ENCODE results near the gene SPSB1. TPM values are rescaled to one million over a fixed set of nuclear protein-coding genes. Genes with fewer than 3 reads are reported as not detected.
A peak's percentile ranks its signal among the peaks of the same experiment; 100 is the strongest.

The SPSB1 gene
- total and polyA plus RNA-seq, 2 donors from 2014 or later, result 12.7 to 25.9 TPM

DNA sequence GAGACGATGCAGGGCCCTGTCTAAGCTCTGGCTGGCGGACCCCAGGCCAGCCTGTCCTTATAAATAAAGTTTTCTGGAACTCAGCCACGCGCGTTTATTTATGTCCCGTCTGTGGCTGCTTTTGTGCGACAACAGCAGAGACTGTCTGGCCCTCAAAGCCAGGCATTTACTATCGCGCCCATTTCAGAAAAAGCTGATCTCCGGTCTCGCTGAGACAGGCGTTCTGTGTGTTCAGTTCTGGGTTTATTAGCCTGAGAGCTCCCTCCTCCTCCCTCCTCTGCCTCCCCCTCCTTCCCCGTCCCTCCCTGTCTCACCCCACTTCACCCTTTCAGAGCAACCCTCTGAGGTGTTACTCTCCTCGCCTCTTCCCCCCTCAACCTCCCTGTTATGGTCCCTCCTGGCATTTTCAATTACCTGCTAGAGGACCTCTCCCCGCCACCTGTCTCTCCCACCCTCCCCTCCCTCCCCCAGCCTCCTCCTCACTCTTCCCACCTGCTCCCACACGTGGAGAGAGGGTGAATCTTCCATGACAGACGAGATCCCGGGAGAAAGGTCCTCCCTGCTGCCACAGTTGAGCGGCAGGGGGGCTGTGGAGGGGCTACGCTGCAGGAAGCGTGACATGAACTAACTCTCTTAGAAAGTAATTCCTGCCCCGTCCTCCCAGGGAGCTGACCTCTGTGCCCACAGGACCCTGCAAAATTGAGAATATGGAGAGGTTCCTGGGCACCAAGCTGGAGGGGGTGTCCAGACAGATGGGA, 59.9 kb downstream of the SPSB1 start:
- H3K9ac ChIP-seq (ENCODE audit: low read length in 3 of 3), result no peak overlapping the region
- H3K36me3 ChIP-seq (ENCODE audit: control insufficient read depth in 2 of 3, insufficient read depth in 3 of 3, low read length in 3 of 3), result peaks cover 0 to 13% (median 7%) of the 10 kb centered on the region in 3 donors
- TF ChIP-seq, protein P1, sequence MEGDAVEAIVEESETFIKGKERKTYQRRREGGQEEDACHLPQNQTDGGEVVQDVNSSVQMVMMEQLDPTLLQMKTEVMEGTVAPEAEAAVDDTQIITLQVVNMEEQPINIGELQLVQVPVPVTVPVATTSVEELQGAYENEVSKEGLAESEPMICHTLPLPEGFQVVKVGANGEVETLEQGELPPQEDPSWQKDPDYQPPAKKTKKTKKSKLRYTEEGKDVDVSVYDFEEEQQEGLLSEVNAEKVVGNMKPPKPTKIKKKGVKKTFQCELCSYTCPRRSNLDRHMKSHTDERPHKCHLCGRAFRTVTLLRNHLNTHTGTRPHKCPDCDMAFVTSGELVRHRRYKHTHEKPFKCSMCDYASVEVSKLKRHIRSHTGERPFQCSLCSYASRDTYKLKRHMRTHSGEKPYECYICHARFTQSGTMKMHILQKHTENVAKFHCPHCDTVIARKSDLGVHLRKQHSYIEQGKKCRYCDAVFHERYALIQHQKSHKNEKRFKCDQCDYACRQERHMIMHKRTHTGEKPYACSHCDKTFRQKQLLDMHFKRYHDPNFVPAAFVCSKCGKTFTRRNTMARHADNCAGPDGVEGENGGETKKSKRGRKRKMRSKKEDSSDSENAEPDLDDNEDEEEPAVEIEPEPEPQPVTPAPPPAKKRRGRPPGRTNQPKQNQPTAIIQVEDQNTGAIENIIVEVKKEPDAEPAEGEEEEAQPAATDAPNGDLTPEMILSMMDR (IDR thresholded peaks at IDR 0.05; ENCODE audit: borderline replicate concordance, extremely low read depth, insufficient read depth), result no peak
- no peak overlapping the region for H3K27ac ChIP-seq (ENCODE audit: low read depth in 2 of 2, low read length in 2 of 2)
- H3K4me3 ChIP-seq (ENCODE audit: low read length in 3 of 3), result no peak overlapping the region
- FAIRE-seq (no peak), DNase-seq (peak in 4 of 5 donors; percentile 77 to 86 (median 84))
- H3K4me1 ChIP-seq (ENCODE audit: control insufficient read depth in 2 of 3, insufficient read depth in 2 of 3, low read depth in 1 of 3, low read length in 3 of 3), result peaks cover 0 to 7% (median 6%) of the 10 kb centered on the region in 3 donors
- H3K27me3 ChIP-seq (ENCODE audit: control insufficient read depth, insufficient read depth, low read length), result no peaks in the 10 kb centered on the region
- intact Hi-C loops (cut with DNase I), result loop anchor here (10.0 kb wide), 1 partner anchor 102 kb away; no protein-coding TSS in a partner anchor
- H3K9me3 ChIP-seq (ENCODE audit: control insufficient read depth in 2 of 3, insufficient read depth in 1 of 3, low read length in 3 of 3), result no peaks in the 10 kb centered on the region

DNA sequence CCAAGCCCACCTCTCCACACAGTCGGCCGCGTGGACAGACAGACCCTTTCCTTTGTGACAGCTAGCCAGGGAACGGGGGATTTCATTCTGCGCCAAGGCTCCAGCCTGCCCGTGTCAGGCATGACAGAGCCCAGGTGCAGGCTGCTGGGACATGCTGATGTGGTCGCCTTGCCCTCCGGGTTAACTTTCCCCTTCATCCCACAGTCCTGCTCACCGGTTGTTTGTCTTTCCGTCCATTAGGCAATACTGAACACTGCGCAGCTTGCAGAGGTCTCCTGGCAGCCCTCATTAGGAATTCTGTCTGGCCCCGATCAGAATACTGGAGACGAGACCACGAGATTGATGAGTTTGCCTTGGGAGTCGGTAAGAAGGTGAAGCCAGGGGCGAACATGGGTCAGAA, 62.8 kb downstream of the SPSB1 start:
- intact Hi-C loops (cut with DNase I), result loop anchor here (10.0 kb wide), 1 partner anchor 99 kb away; no protein-coding TSS in a partner anchor
- no peaks in the 10 kb centered on the region for H3K9me3 ChIP-seq (ENCODE audit: control insufficient read depth in 2 of 3, insufficient read depth in 1 of 3, low read length in 3 of 3)
- TF ChIP-seq, protein P1 (IDR thresholded peaks at IDR 0.05; ENCODE audit: borderline replicate concordance, extremely low read depth, insufficient read depth), result no peak
- FAIRE-seq (no peak), DNase-seq (no peak)
- no peak overlapping the region for H3K9ac ChIP-seq (ENCODE audit: low read length in 3 of 3)
- H3K4me1 ChIP-seq (ENCODE audit: control insufficient read depth in 2 of 3, insufficient read depth in 2 of 3, low read depth in 1 of 3, low read length in 3 of 3), result peaks cover 0 to under 1% (median 0%) of the 10 kb centered on the region in 3 donors
- no peak overlapping the region for H3K27ac ChIP-seq (ENCODE audit: low read depth in 2 of 2, low read length in 2 of 2)
- no peak overlapping the region for H3K4me3 ChIP-seq (ENCODE audit: low read length in 3 of 3)
- H3K36me3 ChIP-seq (ENCODE audit: control insufficient read depth in 2 of 3, insufficient read depth in 3 of 3, low read length in 3 of 3), result peaks cover 0 to 15% (median 7%) of the 10 kb centered on the region in 3 donors
- no peaks in the 10 kb centered on the region for H3K27me3 ChIP-seq (ENCODE audit: control insufficient read depth, insufficient read depth, low read length)

DNA sequence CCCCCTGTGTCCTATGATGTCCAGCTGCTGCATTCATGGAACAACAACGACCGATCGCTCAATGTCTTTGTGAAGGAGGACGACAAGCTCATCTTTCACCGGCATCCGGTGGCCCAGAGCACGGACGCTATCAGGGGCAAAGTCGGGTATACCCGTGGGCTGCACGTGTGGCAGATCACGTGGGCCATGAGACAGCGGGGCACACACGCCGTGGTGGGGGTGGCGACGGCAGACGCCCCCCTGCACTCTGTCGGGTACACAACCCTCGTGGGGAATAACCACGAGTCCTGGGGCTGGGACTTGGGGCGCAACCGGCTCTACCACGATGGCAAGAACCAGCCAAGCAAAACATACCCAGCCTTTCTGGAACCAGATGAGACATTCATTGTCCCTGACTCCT, 63.3 kb downstream of the SPSB1 start:
- intact Hi-C loops (cut with DNase I), result loop anchor here (10.0 kb wide), 1 partner anchor 99 kb away; no protein-coding TSS in a partner anchor
- H3K4me1 ChIP-seq (ENCODE audit: control insufficient read depth in 2 of 3, insufficient read depth in 2 of 3, low read depth in 1 of 3, low read length in 3 of 3), result no peaks in the 10 kb centered on the region
- DNase-seq (no peak), FAIRE-seq (no peak)
- H3K27me3 ChIP-seq (ENCODE audit: control insufficient read depth, insufficient read depth, low read length), result no peaks in the 10 kb centered on the region
- H3K27ac ChIP-seq (ENCODE audit: low read depth in 2 of 2, low read length in 2 of 2), result no peak overlapping the region
- TF ChIP-seq, protein P1 (IDR thresholded peaks at IDR 0.05; ENCODE audit: borderline replicate concordance, extremely low read depth, insufficient read depth), result no peak
- H3K4me3 ChIP-seq (ENCODE audit: low read length in 3 of 3), result no peak overlapping the region
- H3K9me3 ChIP-seq (ENCODE audit: control insufficient read depth in 2 of 3, insufficient read depth in 1 of 3, low read length in 3 of 3), result no peaks in the 10 kb centered on the region
- H3K9ac ChIP-seq (ENCODE audit: low read length in 3 of 3), result no peak overlapping the region
- H3K36me3 ChIP-seq (ENCODE audit: control insufficient read depth in 2 of 3, insufficient read depth in 3 of 3, low read length in 3 of 3), result peaks cover 0 to 15% (median 7%) of the 10 kb centered on the region in 3 donors

Data from kidney (tissue), 14 donors.